Right renal pelvis (tissue), 4 donors: ENCODE data around the gene S100P. TPM values are rescaled to one million over a fixed set of nuclear protein-coding genes. Genes with fewer than 3 reads are reported as not detected.
"Not testable (repeated sequence)": the region's sequence is repeated elsewhere in the genome, so short reads cannot be mapped to it uniquely, and the experiment has no call there.

Source experiments
- DNase-seq, 4 donors: peaks; one replicate each; pipeline ENCODE4 v3.0.0-alpha.2; 2013; ENCODE audit warnings: low read depth in 4 of 4, low spot score in 3 of 4, missing footprints in 1 of 4
- polyA plus RNA-seq, 4 donors: library from polyadenylated mRNA; unstranded; fragments of 120-200 nt; gene quantifications; one replicate each; pipeline ENCODE4 v1.2.1, GENCODE V29; 2013; ENCODE audit not compliant: insufficient read length in 4 of 4

S100P gene
- polyA plus RNA-seq, 4 donors: 0.86 to 30.4 (median 17.4) TPM

DNA sequence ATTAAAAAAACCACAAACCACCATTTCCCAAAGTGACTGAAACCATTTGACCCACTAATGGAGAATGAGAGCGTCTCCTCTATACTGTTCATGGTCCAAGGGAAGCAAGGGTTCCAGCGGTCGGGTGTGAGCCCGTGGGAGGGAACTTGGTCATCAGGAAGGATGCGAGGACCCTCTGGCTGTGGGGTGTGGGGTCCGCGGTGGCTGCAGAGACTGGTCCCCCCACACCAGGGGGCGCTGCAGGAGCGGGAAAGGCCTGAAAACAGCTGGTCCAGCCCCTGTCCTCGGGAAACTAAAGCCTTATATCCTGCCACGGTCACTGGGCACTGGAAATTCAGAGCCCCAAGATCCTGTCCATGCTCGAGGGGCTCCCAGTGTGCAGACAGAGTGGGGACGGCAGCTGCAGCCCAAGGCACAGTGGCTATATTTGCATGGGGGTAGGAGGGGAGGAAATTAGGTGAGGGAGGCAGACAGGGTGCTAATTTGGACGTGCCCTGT, 26.6 kb downstream of the S100P start:
- DNase-seq: peak; percentile 56 to 72 (median 68)

DNA sequence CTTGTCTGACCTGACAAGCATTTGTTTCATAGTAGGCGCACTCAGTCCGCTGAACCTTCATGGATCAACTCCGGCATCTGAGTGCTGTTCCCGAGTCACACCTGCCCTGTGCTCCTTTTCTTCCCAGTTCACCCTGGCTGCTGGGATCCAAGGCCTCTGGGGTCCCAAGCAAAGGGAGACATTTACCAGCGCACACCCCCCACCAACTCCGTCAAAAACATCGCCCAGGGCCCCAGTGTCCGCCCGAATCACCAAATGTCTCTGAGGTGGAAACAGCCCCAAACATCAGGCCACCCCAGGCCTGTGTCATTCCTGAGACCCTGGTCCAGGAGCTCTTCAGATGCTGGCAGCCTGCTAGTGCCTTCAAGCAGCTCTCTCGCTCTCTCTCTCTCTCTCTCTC, 27.4 kb downstream of the S100P start:
- no peak for DNase-seq

DNA sequence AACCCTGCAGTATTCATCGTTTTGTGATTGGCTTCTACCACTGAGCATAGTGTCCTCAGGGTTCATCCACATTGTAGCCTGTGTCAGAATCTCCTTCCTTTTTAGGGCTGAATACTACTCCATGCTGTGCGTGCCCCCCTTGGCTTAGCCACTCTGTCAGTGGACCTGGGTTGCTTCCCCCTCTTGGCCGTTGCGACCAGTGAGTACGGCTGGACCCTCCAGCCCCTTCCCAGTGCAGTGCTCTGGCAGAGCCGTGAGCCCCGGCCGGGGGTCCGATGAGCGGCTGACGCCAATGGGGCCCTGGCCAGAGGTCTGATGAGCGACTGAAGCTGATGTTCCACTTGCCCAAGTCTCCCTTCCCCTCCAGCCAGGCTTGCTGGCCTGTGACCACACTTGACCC, 29.2 kb downstream of the S100P start:
- no peak for DNase-seq

DNA sequence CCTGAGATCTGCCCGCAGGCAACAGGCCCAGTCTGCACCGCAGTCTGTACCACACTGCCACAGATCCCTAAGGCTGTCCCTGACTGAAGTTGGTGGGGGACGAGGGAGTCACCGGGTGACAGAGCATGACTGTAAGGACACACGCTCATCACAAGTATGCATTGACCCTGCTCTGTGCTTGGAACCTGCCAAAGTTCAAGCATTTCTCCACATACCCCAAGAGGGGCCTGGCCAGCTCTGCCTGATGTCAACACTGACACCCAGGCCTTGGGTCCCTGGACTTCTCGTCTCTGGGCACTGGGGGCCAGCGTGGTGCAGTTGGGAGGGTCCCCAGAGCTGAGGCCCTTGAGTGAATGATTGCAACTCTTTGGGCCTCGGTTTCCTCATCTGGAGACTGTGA, 30.2 kb downstream of the S100P start:
- no peak for DNase-seq

DNA sequence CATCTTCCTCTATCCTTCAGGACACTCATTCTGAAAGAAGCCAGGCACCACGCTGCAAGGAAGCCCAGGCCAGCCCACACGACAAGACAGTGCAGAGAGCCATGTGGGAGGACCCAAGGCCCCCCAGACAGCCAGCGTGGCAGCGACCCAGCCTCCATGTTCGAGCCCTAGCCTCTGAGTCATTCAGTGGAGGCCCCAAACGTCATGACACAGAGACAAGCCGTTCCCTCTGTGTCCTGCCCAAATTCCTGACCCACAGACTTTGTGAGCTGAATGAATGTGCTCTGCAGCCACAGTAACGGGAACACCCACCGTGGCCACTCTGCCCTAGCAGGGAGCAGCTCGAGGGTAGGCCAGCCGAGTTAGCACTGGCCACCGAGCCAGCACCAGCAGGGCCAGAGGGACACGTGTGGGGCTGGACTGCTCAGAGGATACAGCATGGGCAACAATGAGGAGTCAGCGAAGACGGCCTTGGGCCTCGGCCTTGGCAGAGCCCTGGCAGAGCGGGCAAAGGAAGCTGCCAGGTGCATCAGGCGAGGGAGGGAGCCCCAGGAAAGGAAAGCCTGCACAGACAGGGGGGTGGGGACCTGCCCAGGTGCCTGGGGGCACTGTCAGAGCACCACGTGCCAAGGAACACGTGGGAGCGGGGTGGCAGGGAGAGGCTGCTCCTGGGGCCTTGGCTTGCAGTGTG, 30.9 kb downstream of the S100P start:
- no peak for DNase-seq

DNA sequence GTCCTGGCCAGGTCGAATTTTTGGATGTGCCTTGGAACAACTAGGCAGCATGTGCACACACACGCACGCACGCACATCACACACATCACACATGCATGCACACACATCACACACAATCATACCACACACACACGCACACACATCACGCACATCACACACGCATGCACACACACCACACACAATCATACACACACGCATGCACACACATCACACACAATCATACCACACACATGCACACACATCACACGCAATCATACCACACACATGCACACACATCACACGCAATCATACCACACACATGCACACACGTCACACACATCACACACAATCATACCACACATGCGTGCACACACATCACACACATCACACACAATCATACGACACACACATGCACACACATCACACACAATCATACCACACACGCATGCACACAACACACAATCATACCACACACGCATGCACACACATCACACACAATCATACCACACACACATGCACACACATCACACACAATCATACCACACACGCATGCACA, 31.8 kb downstream of the S100P start:
- DNase-seq: not testable (repeated sequence)

DNA sequence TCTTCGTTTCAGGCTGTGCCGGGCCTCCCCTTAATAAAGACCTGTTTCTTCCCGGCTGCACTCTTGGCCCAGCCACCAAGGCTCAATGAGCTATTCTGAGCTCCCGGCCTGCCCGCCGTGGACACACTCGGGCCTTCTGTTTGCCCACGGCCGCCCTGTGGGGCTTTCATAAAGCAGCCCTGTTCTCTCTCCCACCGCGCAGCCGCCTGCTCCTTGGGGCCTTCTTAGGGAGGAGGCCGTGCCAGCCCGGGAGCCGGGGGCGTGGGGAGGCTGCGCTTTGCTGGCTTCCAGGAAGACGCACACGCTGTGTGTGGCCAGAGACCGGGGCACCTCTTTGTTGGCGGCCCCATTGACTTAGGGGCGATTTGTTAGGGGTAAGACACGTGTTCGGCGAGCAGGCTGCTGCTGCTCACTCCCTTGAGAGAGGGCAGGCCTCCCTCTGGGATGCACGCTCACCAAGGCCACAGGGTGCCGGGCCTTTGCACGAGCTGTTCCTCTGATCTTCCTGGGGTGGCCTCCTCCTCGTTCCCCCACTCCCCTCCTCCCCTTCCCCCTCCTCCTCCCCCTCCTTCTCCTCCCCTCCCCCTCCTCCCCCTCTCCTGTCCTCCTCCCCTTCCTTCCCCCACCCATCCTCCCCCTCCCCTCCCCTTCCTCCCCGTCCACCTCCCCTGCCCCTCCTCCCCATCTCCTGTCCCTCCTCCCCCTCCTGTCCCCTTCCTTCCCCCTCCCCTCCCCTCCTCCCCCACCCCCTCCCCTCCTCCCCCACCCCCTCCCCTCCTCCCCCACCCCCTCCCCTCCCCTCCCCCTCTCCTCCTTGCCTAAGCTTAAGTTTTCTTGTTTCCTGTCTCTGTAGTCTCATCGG, 33.6 kb downstream of the S100P start:
- peak in 1 of 4 donors; percentile 18 for DNase-seq

DNA sequence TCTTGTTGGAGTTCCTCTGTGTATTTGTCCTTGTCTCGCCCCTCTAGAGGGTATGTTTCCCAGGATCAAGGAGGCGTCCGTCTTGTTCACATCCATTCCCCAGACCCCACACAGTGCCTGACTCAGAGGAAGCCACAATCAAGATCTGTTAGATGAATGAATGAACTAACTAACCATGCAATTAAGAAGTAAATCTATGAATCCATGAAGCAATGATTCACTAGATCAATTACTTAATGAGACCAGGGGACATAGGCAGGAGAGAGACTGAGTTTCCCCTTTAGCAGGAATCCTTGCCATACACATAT, 34.2 kb downstream of the S100P start:
- no peak for DNase-seq

DNA sequence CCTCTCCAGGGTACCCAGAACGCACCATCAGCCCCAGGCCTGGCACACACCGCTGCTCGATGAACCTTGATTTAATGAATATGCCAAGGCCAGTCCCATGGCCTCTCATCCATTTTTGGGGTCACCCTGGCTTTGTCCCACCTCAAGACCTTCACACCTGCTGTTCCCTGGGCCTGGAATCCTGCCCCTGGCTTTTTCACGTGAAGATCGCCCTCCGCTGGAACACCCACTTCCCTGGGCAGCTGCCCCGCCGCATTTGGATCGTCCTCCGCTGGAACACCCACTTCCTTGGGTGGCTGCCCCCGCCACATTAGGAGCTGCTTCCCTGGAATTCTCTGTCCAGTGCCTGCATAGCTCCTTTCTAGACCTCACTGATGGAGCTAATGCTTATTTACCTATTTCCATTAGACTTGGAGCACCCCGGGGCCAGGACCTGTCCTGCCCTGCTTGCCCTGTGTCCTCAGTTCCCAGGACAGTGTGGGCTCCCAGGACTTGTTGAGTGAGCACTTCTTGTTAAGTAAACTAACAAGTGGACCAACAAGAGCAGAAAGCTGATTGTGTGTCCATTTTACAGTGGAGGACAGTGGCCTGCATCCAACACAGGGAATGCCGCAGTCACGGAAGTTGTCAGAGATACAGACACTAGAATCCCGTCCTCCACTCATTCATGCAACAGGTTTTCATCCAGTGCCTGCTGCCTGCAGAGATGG, 34.8 kb downstream of the S100P start:
- DNase-seq: no peak

DNA sequence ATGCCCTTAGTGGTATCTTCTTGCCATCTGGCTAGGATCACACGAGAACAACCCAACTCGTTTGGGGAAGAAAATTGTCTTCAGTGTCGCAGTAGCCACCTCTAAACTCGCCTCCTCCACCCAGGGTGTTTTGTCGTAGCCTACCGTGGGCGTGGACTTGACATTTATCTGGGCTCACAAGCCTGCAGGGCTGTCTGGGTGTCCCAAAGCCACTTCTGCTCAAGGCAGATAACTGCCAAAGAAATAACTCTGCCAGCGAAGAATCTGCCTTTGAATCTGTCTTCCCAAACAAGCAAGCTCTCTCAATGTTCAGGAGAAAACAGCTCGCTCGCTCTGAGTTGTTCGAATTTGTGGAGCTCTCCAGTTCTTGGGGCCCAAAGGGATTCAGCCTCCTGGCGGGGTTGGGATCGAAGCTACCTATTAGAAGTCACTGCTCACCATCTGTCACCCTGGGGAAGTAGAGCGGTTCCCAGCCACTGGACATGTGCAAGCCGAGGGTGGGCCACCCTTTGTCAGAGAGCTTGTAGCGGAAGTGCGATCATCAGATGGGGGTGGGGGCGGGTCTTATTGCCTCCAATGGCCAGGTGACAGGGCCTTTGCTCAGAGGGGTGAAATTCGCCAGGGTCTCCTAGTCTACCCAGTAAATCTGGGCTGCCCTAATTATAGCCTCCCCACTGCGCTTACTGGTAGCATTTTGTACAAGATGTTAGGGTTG, 37.1 kb downstream of the S100P start:
- no peak for DNase-seq

DNA sequence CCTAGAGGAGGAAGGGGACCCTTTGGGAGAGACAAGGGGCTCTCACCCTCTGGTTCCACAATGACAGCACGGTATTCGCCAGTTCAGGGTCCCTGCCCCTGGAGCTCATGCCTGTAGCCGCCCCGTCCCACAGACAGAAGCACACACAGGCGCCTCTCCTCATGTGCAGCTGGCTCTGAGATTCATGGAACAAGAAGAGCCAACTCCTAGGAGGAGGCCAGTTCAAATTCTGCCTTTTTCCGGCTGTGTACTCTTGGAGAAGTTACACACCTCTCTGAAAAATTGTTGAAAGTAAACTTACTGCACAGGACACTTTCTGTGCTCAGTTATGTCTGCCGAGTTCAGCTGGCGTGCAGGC, 37.6 kb downstream of the S100P start:
- DNase-seq: no peak

DNA sequence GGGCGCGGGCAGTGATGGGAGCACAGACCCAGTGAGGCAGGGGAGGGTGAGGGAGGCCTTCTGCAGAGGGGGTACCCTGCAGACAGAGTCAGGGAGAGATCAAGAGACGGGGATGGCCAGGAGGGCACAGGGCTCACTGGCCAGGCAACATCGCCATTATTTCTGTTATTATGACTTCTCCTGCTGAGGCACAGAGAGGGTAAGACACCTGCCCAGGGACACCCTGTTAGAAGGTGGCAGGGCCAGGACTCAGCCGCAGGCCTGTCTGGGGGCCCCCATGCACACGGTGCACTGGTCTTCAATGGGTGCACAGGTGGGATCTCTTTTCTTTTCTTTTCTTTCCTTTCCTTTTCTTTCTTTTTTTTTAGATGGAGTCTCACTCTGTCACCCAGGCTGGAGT, 38.1 kb downstream of the S100P start:
- DNase-seq: no peak

DNA sequence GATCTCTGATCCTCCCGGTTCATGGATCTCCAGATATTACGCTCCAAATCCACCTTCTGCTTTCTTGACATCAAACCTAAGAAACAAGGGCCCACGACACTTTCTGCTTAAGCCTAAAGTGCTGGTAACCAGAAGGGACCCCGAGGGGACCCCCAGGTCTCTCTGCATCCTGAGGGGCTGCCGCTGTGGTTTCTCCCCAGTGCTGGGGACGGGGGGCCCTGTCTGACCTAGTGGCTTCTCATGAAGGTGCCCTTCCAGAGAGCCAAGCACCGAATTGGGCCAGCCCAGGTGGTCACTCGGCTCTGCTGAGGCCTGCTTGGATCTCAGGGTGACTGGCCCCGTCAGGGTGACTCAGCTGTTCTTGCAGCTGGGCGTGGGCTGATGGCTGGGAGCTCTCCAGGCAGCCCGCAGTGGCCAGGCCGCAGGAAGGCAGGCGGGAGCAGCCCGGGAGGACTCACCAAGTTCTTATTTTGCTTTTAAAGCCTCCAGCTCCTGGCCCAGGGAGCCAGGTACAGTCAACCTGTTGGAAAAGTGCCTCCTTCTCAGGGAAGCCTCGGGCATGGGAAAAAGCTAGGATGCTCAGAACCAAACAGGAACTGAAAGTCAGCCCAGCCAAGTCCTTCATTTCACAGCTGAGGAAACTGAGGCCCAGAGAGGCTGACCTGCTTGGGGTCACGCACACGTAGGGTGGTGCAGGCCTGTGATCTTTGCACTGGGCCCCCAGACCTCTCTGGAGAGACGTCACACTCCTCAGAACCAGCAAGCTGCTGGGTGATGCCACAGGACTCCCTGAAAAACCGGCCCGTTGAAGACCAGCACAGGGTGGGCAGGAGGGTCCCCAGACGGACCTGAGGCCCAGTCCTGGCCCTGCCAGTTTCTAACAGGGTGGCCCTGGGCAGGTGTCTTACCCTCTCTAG, 39.0 kb downstream of the S100P start:
- DNase-seq: no peak

DNA sequence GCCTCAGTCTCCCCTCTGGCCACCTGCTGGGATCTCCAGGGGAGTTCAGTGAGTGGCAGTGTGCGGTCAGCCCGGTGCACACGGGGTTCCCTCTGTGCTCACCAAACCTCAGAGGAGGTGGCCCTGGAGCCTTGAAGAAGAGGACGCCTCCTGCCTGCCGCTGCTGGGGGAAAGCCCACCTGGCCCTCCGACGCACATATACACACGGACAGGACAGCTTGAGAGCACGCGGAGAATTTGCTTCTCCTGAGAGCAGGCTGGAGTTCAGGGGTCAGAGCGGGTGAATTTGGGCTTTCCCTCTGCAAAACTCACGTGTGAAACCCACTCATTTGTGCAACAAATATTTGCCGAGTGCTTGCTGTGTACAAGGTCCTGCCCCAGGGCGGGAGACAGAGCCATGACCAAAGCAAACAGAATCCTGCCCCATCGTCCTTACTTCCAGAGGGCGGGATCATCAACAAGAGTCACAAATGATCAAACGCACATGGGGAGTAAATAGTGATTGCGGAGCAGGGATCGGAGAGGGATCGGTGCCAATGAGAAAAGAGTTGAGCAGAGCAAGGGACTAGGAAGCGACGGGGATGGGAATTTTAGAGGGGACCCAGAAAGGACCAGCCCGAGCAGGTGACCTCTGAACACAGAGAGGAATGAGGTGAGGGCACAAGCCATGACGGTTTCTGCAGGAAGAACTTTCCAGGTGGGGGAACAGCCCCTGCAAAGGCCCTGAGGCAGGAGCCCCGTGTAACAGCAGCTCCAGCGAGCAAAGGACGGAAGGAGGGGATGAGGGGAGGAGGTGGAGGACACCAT, 39.9 kb downstream of the S100P start:
- DNase-seq: no peak

DNA sequence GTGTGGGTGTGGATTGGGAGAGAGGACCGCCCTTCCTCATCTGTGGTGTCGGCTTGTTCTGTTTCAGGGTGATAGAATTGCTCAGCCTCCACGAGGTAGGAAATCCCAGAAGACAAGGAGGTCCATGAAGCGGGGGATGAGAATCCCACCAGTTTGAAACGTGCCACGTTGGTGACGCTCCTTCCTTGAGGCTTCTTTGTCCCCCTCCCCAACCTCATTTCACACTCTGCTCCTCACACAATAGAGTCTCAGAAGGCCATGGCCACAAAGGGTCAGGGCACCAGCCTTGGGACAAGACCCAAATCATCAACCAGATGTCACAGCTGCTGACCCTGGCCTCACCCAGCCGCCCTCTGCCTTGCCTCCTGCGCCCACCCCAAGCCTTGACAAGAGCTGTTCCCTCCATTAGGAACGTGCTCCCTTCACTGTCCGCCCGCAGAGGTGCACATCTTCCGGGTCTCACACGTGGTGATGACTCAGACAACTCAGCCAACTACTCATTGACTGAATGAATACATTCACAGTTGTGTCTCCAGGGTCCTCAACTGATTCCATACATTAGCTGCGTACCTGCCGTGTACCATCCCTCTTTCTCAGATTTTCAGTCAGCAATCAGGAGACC, 40.6 kb downstream of the S100P start:
- no peak for DNase-seq

DNA sequence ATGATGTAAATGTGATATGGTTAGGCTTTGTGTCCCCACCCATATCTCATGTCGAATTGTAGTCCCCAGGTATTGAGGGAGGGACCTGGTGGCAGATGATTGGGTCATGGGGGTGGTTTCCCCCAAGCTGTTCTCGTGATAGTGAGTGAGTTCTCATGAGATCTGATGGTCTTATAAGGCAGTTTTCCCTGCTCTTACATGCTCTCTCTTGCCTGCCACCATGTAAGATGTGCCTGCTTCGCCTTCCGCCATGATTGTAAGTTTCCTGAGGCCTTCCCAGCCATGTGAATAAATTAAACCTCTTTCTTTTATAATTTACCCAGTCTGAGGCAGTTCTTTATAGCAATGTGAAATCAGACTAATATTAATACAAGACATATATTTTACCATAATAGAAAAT, 46.2 kb downstream of the S100P start:
- DNase-seq: no peak

DNA sequence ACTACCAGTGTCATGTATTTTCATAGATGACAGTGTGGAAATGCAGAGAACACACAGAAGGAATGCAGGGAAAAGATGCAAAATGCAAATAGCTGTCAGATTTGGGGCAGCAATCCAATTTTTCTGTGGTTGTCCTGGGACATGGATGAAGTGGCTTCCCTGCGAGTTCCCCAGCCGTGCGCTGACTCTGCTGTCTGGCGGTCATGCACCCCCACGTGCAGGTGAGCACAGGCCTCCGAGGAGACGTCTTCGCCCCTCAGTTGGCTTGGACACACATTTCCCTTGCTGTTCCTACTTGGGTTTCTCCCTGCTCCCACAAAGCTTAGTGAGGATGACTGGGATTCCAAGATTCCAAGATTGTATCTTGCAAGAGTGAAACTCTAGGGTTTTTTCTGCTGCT, 46.7 kb downstream of the S100P start:
- DNase-seq: no peak

DNA sequence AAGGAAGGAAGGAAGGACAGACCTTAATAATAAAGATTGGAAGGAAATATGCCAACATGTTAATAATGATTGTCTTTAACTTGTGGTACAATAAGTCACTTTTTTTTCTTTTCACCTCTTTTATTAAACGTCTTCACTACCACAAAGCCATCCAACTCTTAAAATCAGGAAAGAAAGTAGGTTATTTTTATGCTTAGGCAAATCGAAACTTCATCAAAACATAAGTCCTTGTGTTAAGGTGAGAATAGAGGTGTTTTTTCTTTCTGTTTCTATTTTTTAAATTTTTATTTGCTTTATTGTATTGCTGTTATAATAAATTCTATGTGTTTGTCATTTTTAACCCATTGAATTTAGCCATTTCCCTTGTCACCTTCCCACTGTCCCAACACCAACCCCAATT, 48.8 kb downstream of the S100P start:
- DNase-seq: no peak
